Dedifferentiated amniotic fluid mesenchymal stem cell (primary cell): ENCODE results near the gene ARFGAP3.
"Not testable (repeated sequence)": the region's sequence is repeated elsewhere in the genome, so short reads cannot be mapped to it uniquely, and the experiment has no call there.

Experiments used
- DNase-seq: peaks from one replicate; pipeline ENCODE4 v3.0.0-alpha.2; 2016; ENCODE audit errors: extremely low spot score

ARFGAP3 gene

DNA sequence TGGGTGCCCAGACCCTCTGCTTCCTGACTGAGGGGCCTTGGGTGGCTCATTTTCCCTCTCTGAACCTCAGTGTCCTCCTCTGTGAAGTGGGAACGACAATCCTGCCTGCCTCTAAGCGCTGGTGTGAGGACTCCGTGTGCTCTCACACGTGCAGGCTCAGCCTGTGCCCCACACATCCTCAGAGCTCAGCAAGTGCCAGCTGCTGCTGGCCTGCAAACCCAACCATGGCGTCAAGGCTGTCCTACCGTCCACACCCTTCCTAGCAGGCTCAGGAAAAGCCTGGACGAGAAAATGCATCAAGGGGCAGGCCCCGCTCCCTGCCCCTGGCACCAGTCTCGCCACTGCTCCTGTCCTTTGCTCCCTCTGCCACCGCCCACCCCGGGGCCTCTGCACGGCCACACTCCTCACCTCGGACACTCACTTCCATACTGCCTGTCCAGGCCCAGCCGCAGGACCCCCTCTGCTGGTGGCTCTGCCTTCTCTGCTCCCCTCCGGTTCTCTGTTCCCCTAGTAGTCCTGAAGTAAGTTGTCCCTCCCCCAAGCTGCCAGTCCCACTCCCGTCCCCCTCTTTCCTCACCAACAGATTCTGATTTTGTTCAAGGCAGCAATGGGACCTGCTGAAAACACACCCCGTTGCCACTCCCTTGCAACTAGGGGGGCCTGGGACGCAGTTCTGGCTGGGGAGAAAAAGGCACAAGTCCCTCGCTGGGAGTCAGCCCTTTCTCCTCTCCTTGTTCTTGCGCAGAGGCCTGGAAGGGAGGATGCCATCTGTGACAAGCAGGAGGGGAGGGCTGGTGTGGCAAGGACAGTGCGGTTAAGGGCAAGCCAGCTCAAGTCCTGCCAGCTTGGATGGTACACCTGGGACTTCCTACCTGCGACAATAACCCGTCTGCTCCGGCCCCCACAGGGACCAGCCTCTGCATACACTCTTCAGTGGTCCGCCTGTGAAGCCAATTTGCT, 62.2 kb downstream of the ARFGAP3 start:
- no peak for DNase-seq

GRCh38 chr22:42793848-42794405, 63.1 kb downstream of the ARFGAP3 start:
- DNase-seq, result no peak

DNA sequence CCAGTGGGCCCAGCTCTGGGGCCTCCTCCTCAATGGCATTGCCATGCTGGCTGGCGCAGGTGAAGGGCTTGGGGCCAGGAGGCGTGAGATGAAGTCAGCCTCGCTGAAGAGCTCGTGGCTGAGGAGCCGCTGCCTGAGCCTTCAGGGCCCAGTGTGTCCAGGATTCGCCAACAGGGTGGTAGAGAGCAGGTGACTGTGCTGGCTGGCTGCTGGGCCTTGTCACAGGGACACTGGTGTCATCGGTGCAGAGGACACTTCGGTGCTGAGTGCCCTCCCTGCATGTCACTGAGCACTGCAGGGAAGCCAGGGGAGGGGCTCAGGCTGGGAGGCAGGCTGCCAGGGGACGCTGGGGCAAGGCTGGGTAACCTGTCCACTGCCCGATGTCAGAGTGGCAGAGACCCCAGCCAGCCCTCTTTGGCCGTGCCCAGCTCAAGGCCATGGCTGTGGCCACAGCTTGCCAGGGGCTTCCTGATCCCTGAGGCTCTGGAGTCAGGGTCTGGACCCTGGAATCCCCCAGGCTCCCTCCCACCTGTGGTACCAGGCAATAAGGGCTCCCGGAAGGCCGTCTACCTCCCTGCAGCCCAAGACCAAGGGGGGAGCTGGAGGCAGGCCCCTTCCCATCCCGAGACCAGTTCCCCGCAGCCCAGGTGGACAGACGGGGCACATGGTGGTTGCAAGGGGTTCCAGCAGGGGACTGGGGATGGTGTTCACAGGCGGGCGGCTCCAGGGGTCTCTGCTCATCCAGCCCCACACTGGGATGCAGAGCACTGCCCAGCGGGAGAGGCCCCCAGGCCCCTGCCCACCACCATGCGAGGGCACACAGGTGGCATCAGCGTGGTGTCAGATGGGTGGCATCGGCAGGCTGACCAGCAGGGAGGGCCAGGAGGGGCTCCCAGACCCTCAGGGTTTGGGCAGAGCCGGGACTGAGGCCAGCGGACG, 63.9 kb downstream of the ARFGAP3 start:
- no peak for DNase-seq

DNA sequence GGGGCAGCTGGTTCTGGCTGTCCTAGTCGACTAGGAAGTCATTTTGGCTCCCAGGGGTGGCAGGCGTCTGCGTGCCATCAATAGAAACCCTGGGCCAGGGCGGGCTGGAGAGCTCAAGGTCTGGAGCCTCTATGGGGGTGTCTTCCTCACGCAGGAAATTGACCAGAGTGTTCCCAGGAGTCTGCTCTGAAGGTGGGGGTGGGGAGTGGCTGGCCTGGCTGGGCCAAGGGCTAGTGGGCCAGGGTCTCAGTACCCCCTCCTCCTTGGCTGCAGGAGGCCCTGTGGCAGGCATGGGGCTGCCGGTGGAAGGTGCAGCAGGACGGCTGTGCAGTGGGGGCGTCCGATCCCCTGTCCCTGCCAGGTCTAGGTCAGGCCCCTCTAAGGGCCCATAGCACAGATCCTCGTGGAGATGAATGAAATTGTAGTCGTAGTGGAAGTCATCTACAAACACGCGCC, 64.6 kb downstream of the ARFGAP3 start:
- DNase-seq, result no peak

GRCh38 chr22:42791721-42792452, 65.2 kb downstream of the ARFGAP3 start:
- no peak for DNase-seq

DNA sequence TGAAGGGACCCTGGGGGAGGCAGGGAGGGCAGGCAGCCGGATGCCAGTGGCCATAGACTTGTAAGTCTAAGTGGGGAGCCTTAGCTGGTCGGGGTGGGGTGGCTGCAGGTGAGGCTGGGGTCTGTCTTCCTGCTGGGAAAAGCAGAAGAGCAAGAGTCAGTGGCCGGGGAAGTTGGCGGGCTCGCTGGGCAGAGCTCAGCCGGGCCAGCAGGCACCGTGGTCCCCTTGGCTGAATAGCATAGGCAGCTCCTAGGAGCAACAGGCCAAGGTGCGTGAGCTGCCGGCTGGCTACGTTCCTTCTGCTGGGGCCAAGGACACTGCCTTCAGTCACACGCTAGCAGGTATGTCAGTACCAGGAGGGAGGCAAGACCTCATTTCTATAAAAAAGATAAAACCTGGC, 68.6 kb downstream of the ARFGAP3 start:
- no peak for DNase-seq

GRCh38 chr22:42788021-42788420, 69.1 kb downstream of the ARFGAP3 start:
- DNase-seq, result no peak

DNA sequence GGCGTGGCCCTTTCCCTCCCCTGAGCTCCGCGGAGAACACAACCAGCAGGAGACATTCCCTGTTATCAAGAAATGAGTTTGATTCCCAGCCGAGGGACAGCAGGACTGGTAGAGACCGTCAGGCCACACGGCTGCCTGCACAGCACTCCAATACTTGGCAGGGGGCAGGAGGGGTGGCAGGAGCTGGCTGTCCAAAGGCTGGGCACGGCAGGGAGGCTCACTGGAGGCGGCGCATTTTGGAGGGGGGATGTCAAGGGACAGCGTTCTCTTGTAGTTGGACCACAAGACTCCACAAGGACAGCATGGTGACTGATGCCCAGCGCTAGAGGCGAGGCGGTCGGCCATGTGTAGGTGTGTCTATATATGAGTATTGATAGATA, 69.7 kb downstream of the ARFGAP3 start:
- no peak for DNase-seq

DNA sequence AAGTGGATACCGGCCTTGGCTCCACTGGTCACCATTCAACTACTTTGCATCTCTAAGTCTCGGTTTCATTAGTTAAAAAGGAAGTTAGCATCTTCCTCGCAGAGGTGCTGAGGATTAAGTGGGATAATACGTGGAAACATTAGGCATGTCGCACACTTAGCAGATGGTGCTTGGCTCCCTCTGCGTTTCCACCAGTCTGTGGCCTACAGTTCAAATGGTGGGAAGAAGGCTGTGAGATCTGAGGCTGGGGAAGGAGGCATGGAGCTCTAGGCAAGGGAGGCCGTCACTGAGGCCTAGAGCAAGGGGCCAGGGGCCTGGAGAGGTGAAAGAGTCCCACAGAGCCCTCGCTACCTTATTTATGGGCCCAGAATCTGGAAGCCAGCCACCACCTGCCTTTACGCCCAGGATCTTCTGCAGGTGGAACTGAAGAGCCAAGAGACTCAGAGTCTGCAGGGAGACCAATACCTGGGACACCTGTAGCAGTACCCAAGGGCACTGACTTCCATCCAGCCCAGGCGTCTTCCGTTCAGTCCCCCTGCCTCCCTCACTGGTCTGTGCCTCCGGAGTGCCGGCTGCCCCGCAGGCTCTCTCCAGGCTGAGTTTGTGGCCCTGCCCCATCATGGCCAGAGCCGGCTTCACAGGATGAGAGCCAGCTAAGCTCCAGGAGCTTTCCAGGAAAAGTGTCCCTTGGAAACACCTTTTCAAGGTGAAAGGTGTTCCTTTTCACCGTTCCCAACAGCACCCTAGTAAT, 70.3 kb downstream of the ARFGAP3 start:
- no peak for DNase-seq

DNA sequence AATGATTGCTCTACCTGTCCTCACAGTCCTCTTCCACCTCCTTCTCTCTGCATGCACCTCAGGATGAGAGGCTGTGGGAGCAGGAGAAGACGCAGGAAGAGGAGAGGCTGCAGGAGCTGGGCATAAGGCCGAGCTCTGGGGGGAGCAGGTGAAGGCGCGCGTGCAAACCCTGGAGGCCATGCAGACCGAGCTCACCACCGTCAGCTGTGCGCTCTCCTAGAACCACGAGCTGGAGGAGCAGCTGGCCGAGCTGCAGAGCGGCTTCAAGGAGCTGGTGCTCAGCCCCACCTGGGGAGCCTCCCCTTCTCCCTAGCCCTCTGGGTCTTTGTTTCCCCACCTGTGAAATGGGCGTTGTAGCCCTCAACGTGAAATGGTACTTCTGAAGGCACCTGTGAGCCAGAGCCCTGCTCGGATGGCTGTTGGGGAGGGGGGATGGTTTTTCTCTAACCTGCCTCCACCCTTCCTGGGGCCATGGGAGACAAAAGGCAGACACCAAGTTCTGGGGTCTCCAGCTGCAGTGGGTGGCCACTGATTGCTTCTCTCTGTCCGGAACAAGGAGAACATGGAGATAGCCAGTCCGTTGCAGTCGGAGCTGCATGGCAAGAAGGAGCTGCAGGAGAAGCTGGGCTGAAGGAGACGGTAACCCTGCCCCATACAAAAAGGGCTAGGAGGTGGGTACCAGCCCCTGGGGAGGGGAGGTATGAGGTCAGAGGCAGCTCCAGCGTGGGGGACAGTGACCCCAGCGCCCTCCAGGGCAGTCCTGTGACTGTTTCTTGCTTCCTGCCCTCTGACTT, 71.2 kb downstream of the ARFGAP3 start:
- no peak for DNase-seq

DNA sequence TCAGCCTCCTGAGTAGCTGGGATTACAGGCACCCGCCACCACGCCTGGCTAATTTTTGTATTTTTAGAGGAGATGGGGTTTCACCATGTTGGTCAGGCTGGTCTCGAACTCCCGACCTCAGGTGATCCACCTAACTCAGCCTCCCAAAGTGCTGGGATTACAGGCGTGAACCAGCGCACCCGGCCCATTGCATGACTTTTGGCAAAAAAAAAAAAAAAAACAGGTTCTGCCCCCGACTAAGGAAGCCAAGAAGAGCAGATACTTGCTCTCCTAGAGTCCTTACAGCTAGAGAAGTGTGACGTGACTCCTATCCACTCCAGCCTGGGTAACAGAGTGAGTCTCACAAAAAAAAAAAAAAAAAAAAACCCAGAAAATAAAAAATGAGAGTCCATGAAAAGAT, 74.8 kb downstream of the ARFGAP3 start:
- not testable (repeated sequence) for DNase-seq

DNA sequence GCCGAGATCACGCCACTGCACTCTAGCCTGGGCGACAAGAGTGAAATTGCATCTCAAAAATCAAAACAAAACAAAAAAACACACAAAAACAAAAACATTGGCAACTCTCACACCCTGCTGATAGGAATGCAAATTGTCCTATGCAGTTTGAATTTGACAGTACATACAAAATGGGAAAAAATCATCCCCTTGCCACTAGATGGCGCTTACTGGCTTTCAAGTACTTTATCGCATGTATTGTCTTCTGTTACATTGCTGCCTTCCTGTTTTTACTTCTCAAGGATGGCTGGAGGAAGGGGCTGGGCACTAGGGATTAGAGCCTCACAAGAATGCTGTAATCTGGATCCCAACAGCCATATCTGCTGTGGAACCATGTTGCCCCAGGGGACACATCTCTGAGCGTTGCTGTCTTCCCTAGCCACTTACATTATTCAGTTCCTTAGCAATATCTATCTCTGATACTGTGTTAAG, 77.0 kb downstream of the ARFGAP3 start:
- peak; percentile 96 for DNase-seq

DNA sequence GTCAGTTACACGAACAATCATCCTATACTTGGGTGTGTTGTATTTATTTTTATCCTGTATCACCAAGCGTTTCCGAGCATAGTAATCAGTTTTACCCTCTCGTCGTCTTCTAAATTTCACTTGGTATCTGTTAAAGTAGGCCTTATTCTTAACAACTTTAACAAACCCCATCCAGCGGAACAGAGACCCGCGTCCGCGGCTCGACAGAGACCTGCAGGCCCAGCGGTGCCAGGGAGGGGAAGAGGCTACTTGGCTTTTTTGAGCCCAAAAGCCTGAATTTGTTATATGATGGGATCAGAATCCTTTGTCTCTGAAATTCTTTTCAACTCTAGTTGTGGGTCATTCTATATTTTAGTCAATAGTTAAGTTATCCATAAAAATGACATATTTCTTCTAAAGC, 79.9 kb downstream of the ARFGAP3 start:
- DNase-seq, result no peak

GRCh38 chr22:42773167-42773566, 83.9 kb downstream of the ARFGAP3 start:
- DNase-seq, result no peak

DNA sequence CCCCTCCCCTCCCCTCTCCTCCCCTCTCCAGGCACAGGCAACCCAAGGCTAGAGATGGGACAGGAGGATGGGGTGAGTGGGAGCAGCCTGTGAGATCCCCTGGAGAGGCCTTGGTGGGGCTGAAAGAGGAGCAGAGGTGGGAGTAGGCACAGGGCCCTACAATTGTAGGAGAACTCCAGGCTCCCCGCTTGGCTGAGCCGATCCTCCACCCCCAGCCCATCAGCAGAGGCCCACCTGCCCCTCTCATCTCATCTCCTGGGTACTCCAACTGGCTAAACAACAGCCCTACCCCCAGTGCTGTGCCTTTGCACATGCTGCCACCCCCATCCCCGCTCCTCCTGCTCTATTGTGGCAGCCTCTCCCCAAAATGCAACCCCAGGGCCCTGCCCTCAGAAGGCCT, 84.4 kb downstream of the ARFGAP3 start:
- no peak for DNase-seq

DNA sequence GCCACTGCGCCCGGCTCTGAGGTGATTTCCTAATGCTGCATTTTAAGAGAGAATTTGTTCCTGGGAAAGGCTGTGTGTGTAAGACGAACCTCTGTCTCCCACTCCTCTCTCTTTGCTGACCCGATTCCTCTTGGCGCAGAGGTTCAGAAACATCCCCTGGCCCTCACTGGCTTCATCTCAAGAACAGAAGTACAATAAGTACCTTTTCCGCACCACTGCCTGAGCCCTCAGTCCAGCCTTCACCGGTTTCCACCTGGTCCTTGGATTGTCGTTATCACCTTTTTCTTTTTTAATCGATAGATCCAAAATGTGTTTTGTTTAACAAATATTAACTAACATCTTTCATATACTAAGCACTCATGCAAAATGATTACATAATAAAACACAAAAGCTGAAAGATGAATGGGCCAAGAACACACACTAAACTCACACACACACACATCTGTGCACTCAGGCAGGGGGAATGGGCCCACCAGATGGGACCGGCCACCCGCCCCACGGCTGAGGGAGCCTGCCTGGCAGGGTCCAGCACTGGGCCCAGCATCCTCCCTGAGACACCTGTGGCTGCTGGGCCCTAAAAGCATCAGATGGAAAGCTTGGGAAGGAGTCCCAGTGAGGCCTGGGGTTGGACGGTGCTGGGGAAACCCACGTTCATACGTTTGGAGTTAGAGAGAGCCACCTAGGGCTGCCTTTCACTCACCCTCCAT, 86.0 kb downstream of the ARFGAP3 start:
- DNase-seq, result no peak

DNA sequence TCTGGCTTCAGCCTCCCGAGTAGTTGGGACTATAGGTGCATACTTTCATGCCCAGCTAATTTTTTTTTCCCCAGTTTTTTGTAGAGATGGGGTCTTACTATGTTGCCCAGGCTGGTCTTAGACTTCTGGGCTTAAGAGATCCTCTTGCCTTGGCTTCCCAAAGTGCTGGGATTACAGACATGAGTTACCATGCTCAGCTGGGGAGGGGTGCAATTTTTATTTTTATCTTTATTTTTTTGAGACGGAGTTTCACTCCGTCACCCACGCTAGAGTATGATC, 86.7 kb downstream of the ARFGAP3 start:
- no peak for DNase-seq

DNA sequence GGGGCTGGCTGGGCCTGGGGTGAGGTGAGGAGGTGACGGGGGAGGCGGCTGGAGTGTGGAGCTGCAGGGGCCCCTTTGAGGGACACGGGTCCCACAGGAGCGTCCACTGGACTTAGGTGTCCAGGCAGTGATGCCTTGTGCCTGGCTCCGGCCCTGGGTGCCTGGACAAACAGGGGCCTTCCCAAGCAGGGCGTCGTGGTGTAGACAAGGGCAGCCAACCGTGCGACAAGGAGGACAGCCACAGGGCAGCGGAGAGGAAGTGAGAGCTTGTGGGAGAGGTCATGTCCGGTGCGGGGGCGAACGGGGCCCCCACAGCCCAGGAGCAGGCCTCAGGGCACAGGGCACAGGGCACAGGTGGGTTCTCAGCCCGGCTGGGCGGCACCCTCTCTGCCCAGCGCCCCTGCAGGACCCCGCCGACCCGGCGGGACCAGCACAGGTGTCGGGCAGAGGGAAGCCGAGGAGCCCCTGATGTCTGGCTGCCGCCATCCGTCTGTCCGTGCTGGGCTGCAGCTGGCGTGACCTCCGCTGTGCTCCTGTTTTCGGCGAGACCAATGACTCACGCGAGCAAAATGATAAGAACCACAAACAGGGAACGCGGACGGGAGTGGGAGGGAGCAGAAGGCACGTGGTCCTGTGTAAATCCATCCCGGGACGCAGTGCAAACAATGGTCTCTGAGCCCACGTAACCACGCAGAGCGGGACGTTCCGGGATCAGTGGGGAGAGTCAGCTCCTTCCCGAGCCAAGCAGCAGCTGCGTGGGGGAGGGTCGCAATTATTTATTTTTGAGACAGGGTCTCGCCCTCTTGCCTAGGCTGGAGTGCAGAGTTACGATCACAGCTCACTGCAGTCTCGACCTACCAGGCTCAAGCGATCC, 87.3 kb downstream of the ARFGAP3 start:
- no peak for DNase-seq

GRCh38 chr22:42769238-42769573, 87.9 kb downstream of the ARFGAP3 start:
- no peak for DNase-seq
